GM04503 (cell line): ENCODE data around the gene GIT2.
"Not testable (repeated sequence)": the region's sequence is repeated elsewhere in the genome, so short reads cannot be mapped to it uniquely, and the experiment has no call there.

Source experiments
- DNase-seq: peaks from one replicate; pipeline ENCODE4 v3.0.0-alpha.2; 2012; ENCODE audit warnings: low read depth

Gene GIT2

GRCh38 chr12:109919456-109919855 lies 76.7 kb downstream of the GIT2 start:
- DNase-seq = no peak

GRCh38 chr12:109916045-109916444 lies 80.1 kb downstream of the GIT2 start:
- no peak for DNase-seq

- no peak for DNase-seq
Observed at GRCh38 chr12:109915171-109916040, 80.8 kb downstream of the GIT2 start.

GRCh38 chr12:109914461-109914860 lies 81.7 kb downstream of the GIT2 start:
- DNase-seq = no peak

GRCh38 chr12:109912855-109913321 lies 83.3 kb downstream of the GIT2 start:
- no peak for DNase-seq

GRCh38 chr12:109910969-109911348 lies 85.2 kb downstream of the GIT2 start:
- DNase-seq = no peak

- DNase-seq = no peak
Observed at GRCh38 chr12:109910254-109910968, 85.8 kb downstream of the GIT2 start.

GRCh38 chr12:109905301-109905700 lies 90.9 kb downstream of the GIT2 start:
- no peak for DNase-seq

- no peak for DNase-seq
Observed at GRCh38 chr12:109902891-109903418, 93.2 kb downstream of the GIT2 start.

GRCh38 chr12:109900752-109901580 lies 95.2 kb downstream of the GIT2 start:
- DNase-seq = no peak

GRCh38 chr12:109899783-109900751 lies 96.1 kb downstream of the GIT2 start, which contains the start of gene TCHP:
TCHP (plus strand) TSS chr12:109900274; CDS start chr12:109903027, 2,753 bp downstream.
- DNase-seq = peak; percentile 56

GRCh38 chr12:109899345-109899744 lies 96.8 kb downstream of the GIT2 start:
- not testable (repeated sequence) for DNase-seq

GRCh38 chr12:109897029-109897428 lies 99.1 kb downstream of the GIT2 start:
- DNase-seq = no peak

- no peak for DNase-seq
Observed at GRCh38 chr12:109896188-109896587, 100.0 kb downstream of the GIT2 start.

GRCh38 chr12:109894939-109895338 lies 101.2 kb downstream of the GIT2 start:
- no peak for DNase-seq

- no peak for DNase-seq
Observed at GRCh38 chr12:109893261-109893995, 102.7 kb downstream of the GIT2 start.

- no peak for DNase-seq
Observed at GRCh38 chr12:109892748-109893147, 103.4 kb downstream of the GIT2 start.

- no peak for DNase-seq
Observed at GRCh38 chr12:109892165-109892715, 103.9 kb downstream of the GIT2 start.

GRCh38 chr12:109891731-109892130 lies 104.4 kb downstream of the GIT2 start:
- not testable (repeated sequence) for DNase-seq
